TTC549 (cell line): Measurements from ENCODE around the gene LIMK1.
"Not testable (repeated sequence)": the region's sequence is repeated elsewhere in the genome, so short reads cannot be mapped to it uniquely, and the experiment has no call there.

Experiments
- FAIRE-seq: peaks from 2 replicates; lab custom pipeline; 2012; peaks lifted over from hg19 to GRCh38; lab: Jason Lieb, UNC

Gene LIMK1

DNA sequence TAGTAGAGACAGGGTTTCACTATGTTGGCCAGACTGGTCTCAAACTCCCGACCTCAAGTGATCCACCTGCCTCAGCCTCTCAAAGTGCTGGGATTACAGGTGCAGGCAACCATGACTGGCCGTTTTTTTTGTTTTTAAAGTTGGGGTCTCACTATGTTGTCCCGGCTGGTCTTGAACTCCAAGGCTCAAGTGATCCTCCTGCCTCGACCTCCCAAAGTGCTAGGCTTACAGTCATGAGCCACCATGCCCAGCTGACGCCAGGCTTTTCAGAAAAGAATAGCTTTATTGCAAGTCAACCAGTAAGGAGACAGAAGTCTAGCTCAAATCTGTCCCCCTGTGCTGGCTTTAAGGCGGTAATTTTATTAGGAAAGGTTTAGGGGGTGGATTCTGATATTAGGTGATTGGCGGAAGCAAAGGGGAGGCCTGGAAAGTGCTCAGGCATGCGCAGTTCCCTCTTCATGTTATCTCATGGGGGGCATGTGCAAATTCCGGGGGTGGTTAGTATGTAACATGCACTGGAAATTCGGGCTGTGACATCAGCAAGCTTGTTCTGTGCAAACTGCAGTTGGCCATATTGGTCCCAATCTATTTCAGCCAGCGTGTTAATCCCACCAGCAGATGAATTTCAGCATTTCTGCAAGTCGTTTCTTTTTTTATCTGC, 42.7 kb downstream of the LIMK1 start:
- no peak for FAIRE-seq

DNA sequence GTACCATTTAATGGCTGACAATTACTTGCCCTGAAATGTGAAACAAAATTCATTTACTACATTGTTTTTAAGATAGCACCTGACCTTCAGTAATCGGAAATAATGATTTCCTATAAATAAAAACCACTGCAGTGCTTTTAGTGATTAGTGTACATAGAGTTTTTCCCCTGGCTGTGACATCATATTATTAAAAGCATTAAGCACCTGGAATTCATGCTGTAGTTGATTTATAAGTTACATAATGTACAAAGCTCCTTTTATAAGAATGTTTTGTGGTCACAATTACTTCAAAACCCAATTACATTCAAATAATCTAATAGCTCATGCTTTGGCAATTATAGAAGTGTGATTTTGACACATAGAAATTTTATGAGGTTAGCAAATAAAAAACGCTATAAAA, 46.3 kb downstream of the LIMK1 start:
- no peak for FAIRE-seq

DNA sequence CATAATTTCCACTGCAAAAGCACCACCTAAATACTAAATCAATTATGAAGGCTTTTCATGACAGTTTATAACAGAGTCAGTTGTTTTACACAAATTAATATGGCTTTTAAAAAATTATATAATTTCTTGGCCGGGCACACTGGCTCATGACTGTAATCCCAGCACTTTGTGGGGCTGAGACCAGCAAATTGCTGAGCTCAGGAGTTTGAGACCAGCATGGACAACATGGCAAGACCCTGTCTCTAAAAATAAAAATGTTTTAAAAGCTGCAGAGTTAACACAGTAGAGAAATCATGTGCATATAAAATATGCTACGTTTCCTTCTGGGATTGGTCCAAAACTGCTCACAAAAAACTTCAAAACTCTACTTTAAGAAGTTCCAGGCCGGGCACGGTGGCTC, 46.9 kb downstream of the LIMK1 start:
- FAIRE-seq = no peak

DNA sequence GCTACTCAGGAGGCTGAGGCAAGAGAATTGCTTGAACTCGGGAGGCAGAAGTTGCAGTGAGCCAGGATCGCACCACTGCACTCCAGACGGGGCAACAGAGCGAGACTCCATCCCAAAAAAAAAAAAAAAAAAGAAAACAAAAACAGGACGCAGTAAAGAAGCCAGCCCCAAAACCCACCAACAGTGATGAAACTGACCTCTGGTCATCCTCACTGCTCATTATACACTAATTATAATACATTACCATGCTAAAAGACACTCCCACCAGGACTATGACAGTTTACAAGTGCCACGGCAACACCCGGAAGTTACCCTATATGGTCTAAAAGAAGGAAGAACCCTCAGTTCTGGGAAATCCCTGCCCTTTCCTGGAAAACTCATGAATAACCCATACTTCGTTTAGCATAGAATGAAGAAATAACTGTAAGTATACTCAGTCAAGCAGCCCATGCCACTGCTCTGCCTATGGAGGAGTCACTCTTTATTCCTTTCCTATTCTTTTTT, 50.6 kb downstream of the LIMK1 start:
- no peak for FAIRE-seq

DNA sequence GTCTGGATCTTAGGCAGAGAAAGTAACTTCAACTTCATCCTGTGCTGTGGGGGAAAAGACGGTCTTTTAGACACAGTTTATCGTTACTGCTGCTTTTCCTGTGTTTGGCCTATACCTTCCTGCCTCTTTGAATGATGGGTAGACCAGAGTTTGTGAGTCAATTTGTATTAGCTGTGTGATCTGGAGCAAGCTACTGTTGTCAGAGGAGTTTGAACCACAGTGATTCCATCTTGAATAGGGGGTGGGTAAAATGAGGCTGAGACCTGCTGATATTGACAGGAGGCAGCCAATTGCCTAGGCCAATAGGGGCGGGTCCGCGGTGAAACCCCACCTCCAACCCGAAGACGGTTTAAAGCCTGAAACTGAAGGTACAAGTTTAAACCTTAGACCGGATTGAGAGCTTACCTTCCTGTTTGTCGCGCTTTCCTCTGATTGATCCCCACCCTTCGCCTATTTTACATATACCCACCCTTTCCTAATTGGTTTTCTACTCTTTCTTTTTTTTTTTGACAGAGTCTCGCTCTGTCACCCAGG, 54.8 kb downstream of the LIMK1 start:
- no peak for FAIRE-seq

DNA sequence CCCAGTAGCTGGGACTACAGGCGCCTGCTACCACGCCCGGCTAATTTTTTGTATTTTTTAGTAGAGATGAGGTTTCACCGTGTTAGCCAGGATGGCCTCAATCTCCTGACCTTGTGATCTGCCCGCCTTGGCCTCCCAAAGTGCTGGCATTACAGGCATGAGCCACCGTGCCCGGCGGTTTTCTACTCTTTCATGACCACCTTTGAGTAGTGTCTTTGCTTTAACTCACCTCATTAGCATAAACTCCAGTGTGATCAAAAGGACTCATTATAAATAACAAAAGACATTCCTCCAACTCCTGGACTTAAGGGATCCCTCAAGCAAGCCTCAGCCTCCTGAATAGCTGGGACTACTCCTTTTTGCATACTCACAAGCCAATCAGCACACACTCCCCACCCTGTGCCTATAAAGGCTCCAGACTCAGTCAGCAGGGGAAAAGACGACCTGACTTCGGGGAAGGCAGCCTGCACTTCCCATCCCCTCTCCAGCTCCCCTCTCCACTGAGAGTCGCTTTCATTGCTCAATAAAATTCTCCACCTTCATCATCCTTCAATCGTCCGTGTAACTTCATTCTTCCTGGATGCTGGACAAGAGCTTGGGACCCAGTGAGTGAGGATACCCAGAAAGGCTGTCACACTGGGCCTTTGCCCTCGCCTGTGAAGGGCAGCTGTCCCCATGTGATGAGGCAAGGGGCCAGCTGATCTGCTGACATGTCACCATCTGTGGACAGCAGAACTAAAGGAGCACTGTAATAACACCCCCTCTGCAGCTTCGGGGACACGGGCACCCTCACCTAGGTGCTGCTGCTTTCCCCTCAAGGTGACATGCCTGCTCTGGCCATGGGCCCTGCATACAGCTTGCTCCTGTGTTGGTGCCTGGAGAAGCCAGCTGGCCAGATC, 55.6 kb downstream of the LIMK1 start:
- no peak for FAIRE-seq

DNA sequence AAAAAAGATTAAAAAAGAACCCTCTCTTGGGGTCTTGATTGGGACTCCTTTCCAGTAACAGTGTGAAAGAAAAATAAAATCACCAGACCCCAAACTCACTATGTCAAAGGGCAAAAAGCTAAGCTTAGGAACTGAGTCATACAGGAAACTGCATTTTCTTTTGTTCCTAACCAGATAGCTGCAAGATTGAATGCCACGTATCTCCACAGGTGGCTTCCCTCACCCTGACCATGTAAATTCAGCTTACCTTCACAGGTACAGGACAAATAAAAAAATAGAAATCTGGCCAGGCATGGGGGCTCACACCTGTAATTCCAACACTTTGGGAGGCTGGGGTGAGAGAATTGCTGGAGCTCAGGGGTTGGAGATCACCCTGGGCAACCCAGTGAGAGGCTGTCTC, 58.1 kb downstream of the LIMK1 start:
- FAIRE-seq = no peak

DNA sequence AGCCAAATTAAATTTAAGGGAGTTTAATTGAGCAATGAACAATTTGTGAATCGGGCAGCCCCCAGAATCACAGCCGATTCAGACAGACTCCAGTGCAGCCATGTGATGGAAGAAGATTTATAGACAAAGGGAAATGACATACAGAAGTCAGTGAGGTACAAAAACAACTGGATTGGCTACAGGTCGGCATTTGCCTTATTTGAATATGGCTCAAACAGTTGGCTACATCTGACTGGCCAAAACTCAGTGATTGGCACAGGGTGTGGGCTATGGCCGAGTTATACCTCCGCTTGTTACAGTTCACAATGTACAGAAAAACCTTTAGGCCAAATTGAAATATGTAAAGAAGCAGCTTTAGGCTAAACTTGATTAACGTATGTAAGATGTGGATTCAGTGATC, 59.8 kb downstream of the LIMK1 start:
- no peak for FAIRE-seq

DNA sequence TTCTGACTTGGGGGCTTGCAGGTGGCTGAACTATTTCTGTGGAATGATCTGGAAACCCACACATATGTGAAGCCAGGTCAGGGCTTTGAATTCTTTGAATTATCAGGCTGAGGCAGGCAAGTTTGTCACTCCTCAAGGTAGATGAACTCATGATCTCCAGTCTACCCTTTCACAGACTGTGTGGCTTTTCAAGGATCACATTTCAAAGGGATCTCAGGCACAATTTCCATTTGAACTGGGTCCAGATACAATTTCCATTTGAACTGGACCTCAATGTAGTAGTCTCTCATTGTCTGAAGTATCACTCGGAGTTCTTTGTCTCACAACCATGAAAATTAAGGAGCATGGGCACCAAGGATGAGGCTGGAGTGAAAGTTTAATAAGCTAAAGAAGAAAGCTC, 64.9 kb downstream of the LIMK1 start:
- no peak for FAIRE-seq

DNA sequence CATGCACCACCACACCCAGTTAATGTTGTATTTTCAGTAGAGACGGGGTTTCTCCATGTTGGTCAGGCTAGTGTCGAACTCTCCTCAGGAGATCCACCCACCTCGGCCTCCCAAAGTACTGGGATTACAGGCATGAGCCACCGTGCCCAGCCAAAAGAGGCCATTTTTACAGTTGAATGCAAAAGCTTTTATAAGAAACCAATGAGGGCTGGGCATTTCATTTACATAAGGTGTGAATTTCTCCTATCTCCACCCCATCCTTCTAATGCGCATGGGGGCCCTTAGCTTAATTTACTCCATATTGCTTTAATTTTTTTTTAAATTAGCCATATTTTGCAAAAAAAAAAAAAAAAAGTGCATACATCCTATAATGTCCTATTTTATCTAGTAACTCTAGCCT, 65.5 kb downstream of the LIMK1 start:
- no peak for FAIRE-seq

DNA sequence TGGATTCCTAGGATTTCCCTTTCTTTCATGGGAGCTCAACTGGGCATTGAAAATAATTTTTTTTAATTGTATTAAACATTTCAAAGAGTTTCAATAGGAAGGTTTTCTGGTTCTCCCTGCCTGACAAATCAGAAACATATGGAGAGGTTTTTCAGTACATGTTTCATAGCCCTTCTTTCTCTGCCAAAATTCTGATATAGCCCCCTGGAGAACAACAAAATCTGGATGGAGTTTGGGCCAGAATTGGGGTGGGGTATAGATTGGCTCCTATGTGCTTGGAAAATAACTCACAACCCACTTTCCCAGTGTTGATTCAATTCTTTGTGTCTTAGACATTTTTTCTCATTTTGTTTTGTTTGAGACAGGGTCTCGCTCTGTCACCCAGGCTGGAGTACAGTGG, 66.0 kb downstream of the LIMK1 start:
- FAIRE-seq = no peak

DNA sequence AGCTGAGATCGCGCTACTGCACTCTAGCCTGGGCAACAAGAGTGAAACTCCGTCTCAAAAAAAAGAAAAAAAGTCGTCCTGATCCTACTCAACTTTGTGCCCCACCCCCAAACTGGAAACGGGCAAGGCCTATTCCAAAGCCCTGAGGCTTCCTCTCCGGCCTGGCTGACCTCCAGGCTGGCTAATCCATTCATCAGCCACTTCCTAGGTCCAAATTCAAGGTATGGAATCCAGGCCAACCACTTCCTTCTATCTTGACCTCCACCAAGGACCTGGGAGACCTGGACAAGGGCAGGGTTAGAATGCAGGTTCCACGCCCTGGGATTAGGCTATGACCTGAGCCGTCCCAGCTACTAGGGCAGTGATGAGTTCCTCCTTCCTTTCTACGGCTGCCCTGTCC, 70.1 kb downstream of the LIMK1 start:
- no peak for FAIRE-seq

DNA sequence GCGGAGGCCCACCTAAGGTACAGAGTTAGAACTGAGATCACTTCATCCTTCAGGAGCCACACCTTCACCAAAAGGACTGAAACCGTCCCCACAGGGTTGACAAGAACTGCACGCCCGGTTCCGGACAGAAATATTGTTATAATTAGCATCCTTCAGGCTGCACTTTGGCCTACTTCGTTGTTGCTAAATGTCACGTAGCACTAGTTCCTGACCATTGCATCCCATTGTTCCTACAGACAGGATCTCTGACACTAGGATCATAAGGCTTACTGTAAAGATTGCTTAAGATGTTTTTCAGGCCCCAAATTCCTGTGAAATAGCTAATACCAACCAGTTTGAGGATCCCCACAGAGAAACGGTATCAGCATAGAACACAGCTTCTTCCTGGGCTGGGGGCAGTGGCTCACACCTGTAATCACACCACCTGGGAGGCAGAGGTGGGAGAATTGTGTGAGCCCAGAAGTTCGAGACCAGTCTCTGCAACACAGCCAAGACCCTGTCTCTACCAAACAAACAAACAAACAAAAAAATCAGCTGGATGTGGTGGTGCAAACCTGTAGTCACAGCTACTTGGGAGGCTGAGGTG, 72.3 kb downstream of the LIMK1 start:
- FAIRE-seq = no peak

DNA sequence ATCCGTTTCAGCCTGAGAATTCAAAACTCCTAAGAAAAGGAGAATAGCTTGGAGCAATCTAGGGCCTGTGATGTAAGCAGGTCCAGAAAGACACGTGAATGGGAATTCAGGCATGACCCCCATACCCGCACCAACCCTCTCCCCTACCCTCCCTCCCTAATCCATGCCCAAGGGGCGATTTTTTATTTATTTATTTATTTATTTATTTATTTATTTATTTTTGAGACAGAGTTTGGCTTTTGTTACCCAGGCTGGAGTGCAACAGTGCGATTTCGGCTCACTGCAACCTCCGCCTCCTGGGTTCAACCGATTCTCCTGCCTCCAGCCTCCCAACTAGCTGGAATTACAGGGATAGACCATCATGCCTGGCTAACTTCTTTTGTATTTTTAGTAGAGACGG, 74.0 kb downstream of the LIMK1 start:
- no peak for FAIRE-seq

DNA sequence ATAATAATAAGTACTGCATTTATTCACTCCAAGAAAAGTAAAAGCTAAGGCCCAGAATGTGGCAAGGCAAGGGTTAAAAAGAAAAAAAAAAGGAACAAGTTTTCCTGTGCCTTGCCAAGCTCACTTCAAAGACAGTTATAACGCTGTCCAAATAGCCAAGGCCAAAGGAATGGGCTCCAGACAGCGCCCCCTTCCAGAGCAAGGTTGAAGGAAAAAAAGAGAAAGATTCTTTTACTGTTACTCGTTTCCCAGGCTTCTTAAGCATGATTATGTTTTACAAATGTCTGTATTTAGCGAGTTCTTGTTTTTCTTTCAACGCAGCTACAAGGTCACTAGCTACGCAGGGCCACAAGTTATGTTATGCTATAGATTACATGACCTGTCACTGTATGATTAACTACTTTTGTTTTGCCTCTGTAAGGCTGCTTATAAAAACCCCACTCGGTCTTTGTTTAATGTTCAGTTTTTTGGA, 81.4 kb downstream of the LIMK1 start:
- FAIRE-seq = peak; percentile 20

DNA sequence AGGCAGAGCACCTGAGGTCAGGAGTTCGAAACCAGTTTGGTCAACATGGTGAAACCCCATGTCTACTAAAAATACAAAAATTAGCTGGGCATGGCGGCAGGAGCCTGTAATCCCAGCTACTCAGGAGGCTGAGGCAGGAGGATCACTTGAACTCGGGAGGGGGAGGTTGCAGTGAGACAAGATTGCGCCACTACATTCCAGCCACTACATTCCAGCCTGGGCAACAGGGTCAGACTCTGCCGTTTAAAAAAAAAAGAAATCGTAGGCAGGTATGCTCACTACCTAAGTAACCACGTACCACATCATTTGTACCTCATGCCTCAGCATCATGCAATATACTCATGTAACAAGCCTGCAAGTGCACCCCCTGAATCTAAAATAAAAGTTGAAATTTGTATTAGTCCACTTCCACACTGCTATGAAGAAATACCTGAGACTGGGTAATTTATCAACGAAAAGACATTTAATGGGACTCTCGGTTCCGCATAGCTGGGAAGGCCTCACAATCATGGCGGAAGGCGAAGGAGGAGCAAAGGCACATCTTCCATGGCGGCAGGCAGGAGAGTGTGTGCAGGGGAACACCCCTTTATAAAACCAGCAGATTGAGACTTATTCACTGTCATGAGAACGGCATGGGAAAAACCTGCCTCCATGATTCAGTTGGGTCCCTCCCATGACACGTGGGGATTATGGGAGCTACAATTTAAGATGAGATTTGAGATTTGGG, 82.4 kb downstream of the LIMK1 start:
- FAIRE-seq = no peak

DNA sequence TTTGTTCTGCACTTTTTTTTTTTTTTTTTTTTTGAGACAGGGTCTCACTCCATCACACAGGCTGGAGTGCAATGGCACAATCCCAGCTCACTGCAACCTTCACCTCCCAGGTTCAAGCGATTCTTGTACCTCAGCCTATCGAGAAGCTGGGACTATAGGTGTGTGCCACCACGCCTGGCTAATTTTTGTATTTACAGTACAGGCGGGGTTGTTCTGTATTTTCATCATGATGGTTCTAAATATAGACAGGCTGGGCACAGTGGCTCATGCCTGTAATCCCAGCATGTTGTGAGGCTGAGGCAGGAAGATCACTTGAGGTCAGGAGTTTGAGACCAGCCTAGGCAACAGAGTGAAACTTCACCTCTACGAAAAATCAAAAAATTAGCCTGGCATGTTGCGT, 83.7 kb downstream of the LIMK1 start:
- not testable (repeated sequence) for FAIRE-seq
